T follicular helper cell (primary cell): ENCODE measurements around the gene DDB1.
"Not testable (repeated sequence)": the region's sequence is repeated elsewhere in the genome, so short reads cannot be mapped to it uniquely, and the experiment has no call there.

Experiments
- DNase-seq: peaks from one replicate; pipeline ENCODE4 v3.0.0-alpha.2; 2020; ENCODE audit warnings: low read depth

Gene DDB1

GRCh38 chr11:61270354-61271076 is 62.4 kb downstream of the DDB1 start:
- no peak for DNase-seq

GRCh38 chr11:61268588-61269250 is 64.2 kb downstream of the DDB1 start:
- no peak for DNase-seq

- no peak for DNase-seq
Measured at GRCh38 chr11:61267437-61267841, 65.5 kb downstream of the DDB1 start.

- no peak for DNase-seq
Measured at GRCh38 chr11:61266602-61267001, 66.3 kb downstream of the DDB1 start.

GRCh38 chr11:61265357-61265756 is 67.5 kb downstream of the DDB1 start:
- no peak for DNase-seq

GRCh38 chr11:61264795-61265194 is 68.1 kb downstream of the DDB1 start:
- DNase-seq = no peak

- no peak for DNase-seq
Measured at GRCh38 chr11:61264371-61264770, 68.5 kb downstream of the DDB1 start.

- DNase-seq = no peak
Measured at GRCh38 chr11:61259363-61259762, 73.5 kb downstream of the DDB1 start.

GRCh38 chr11:61258546-61258945 is 74.4 kb downstream of the DDB1 start:
- no peak for DNase-seq

- DNase-seq = no peak
Measured at GRCh38 chr11:61256710-61257482, 76.0 kb downstream of the DDB1 start.

- peak; percentile 31 for DNase-seq
Measured at GRCh38 chr11:61254403-61255025, 78.4 kb downstream of the DDB1 start.

GRCh38 chr11:61252332-61252731 is 80.6 kb downstream of the DDB1 start:
- not testable (repeated sequence) for DNase-seq

- not testable (repeated sequence) for DNase-seq
Measured at GRCh38 chr11:61250796-61251765, 81.8 kb downstream of the DDB1 start.
